ENCODE data around the gene ZNF775. TPM values are rescaled to one million over a fixed set of nuclear protein-coding genes. Genes with fewer than 3 reads are reported as not detected.

The ZNF775 gene
- total and polyA plus RNA-seq, 2 experiments from 2014 or later: 0.75 to 3.9 TPM

DNA sequence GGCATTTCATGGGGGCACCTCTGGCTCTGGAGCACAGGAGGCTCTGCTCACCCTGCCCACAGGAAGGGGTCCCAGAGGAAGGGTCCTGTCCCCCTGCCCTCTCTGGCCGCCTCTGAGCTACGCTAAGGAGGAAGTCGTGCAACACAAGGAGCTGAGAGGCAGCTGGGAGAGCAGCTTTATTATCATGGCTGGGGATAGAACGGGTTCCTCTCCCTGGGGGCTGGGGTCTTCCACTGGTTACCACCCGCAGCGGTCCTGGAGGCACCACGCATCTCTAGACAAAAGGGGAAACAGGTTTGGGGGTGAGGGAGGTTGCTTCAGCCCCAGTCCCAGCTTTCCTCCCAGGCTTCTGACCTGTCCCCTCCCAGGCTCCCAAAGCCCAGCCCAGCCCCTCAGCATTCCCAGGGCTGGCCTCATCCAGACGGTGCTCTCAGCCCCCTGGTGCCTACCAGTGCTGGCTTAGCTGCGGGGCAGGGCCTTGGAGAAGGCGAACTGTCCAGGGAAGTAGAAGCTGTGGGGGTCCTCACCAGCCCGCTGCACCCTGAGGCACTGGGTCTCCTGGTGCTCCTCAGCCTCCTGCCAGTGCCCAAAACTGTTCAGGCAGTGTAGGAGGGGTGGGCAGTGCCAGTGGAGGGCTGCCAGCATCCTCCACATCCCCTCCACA is 40.8 kb upstream of the ZNF775 start:
- H3K27me3 ChIP-seq (replicated peaks; ENCODE audit: insufficient read depth): peaks cover 22% of the 10 kb centered on the region
- H3K36me3 ChIP-seq (ENCODE audit: low read depth): no peaks in the 10 kb centered on the region
- 0 out of 2 replicates have a peak, but pooled peaks cover 4% of the 10 kb centered on the region for H3K4me1 ChIP-seq (ENCODE audit: insufficient read depth)
- 53 to 60% methylated on average over 11 of the region's 11 CpGs for WGBS, 2 experiments (ENCODE audit: low coverage in 1 of 2, low lambda C conversion rate in 2 of 2, missing lambda C conversion rate in 2 of 2)
- no peak overlapping the region for H2AFZ ChIP-seq
- no peaks in the 10 kb centered on the region for H3K9me2 ChIP-seq (ENCODE audit: insufficient read depth)
- H3K9ac ChIP-seq: no peak overlapping the region
- no peak overlapping the region for H3K4me3 ChIP-seq
- no peaks in the 10 kb centered on the region for H3F3A ChIP-seq (ENCODE audit: insufficient read depth)
- TF ChIP-seq EZH2 (IDR thresholded peaks at IDR 0.05; ENCODE audit: insufficient read depth, poor library complexity, severe bottlenecking): no peak
- no peak for TF ChIP-seq EZH2phosphoT487 (IDR thresholded peaks at IDR 0.05; ENCODE audit: insufficient read depth, low read depth)
- in situ Hi-C loops (cut with MboI): no loop called here
- H4K20me1 ChIP-seq (ENCODE audit: insufficient read depth): no peaks in the 10 kb centered on the region
- DNase-seq: no peak
- H3K27ac ChIP-seq: no peak overlapping the region
- no peak overlapping the region for H3K4me2 ChIP-seq (ENCODE audit: unreplicated experiment)
- no peaks in the 10 kb centered on the region for H3K9me3 ChIP-seq (ENCODE audit: low read depth)
- no peaks in the 10 kb centered on the region for H3K79me2 ChIP-seq (ENCODE audit: insufficient read depth)

DNA sequence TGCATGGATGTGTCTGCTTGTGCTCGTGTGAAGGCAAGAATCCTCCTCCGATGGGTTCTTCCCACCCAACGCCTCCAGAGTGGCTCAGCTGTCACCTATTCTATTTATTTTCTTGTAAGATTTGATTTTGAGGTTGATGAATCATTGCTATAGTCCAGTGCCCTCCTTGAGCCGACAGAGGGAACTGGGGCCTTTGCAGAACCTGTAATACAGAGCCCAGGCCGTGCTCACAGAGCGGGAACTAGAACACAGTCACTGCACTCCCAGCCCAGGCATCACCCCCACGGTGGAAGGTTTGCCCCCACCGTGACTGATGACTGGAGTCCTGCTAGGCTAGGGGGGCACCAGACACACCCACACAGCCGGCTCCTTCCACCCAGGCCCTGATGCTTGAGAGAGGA is 39.7 kb upstream of the ZNF775 start:
- in situ Hi-C loops (cut with MboI): no loop called here
- TF ChIP-seq EZH2phosphoT487 (IDR thresholded peaks at IDR 0.05; ENCODE audit: insufficient read depth, low read depth): no peak
- TF ChIP-seq EZH2 (IDR thresholded peaks at IDR 0.05; ENCODE audit: insufficient read depth, poor library complexity, severe bottlenecking): no peak
- Histone ChIP-seq H3K9me3 (ENCODE audit: low read depth) (no peaks in the 10 kb centered on the region), H3K4me1 (ENCODE audit: insufficient read depth) (0 out of 2 replicates have a peak, but pooled peaks cover 4% of the 10 kb centered on the region), H3K27ac (no peak overlapping the region), H3K27me3 (replicated peaks; ENCODE audit: insufficient read depth) (peaks cover 26% of the 10 kb centered on the region), H3F3A (ENCODE audit: insufficient read depth) (no peaks in the 10 kb centered on the region), H3K4me2 (ENCODE audit: unreplicated experiment) (no peak overlapping the region), H4K20me1 (ENCODE audit: insufficient read depth) (no peaks in the 10 kb centered on the region), H3K9me2 (ENCODE audit: insufficient read depth) (no peaks in the 10 kb centered on the region), H3K36me3 (ENCODE audit: low read depth) (no peaks in the 10 kb centered on the region), H3K9ac (no peak overlapping the region), H2AFZ (no peak overlapping the region), H3K4me3 (no peak overlapping the region), H3K79me2 (ENCODE audit: insufficient read depth) (no peaks in the 10 kb centered on the region)
- WGBS, 2 experiments (ENCODE audit: low coverage in 1 of 2, low lambda C conversion rate in 2 of 2, missing lambda C conversion rate in 2 of 2): 74 to 75% methylated on average over 9 of the region's 9 CpGs
- no peak for DNase-seq

DNA sequence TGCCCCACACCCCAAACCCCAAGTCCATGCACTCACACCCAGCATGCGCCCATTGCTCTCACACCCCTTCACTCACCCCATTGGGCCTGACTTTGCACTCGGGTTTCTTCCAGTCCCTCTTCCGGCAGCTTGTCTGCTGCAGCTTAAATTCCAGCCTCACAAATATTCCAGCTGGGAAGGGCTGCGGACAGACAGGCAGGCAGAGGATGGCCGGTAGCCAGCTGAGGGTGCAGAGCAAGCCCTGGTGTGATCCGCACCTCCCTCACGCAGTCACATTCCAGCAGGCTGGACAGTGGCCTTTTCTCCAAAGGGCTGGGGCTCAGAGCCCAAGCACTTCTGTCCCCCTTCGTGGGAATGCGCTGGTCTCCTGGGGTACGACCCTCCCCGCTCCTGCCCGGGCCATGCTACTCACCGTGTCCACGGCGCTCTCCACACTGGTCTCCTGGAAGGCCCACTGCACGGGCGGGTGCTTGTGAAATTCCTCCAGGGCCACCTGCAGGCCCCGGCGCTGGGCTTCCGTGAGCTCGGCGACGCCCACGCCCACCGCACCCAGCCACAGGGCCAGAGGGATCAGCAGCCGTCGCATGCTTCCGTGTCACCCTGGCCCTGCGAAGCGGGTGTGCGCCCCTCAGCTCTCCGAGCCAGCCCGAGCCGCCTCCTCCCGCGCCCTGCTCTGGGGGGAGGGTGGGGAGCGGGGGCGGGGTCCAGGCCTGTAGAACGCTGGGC is 38.9 kb upstream of the ZNF775 start:
- Histone ChIP-seq H3K4me2 (ENCODE audit: unreplicated experiment) (no peak overlapping the region), H3K27ac (no peak overlapping the region), H2AFZ (no peak overlapping the region), H3K27me3 (replicated peaks; ENCODE audit: insufficient read depth) (peaks cover 26% of the 10 kb centered on the region), H4K20me1 (ENCODE audit: insufficient read depth) (no peaks in the 10 kb centered on the region), H3K4me1 (ENCODE audit: insufficient read depth) (0 out of 2 replicates have a peak, but pooled peaks cover 3% of the 10 kb centered on the region), H3K36me3 (ENCODE audit: low read depth) (no peaks in the 10 kb centered on the region), H3K4me3 (no peak overlapping the region), H3K9ac (no peak overlapping the region), H3K9me2 (ENCODE audit: insufficient read depth) (no peaks in the 10 kb centered on the region), H3F3A (ENCODE audit: insufficient read depth) (no peaks in the 10 kb centered on the region), H3K9me3 (ENCODE audit: low read depth) (no peaks in the 10 kb centered on the region), H3K79me2 (ENCODE audit: insufficient read depth) (no peaks in the 10 kb centered on the region)
- TF ChIP-seq EZH2phosphoT487 (IDR thresholded peaks at IDR 0.05; ENCODE audit: insufficient read depth, low read depth): no peak
- TF ChIP-seq EZH2 (IDR thresholded peaks at IDR 0.05; ENCODE audit: insufficient read depth, poor library complexity, severe bottlenecking): no peak
- peak; percentile 25 for DNase-seq
- 16 to 18% methylated on average over 24 to 28 of the region's 39 CpGs for WGBS, 2 experiments (ENCODE audit: low coverage in 1 of 2, low lambda C conversion rate in 2 of 2, missing lambda C conversion rate in 2 of 2)
- in situ Hi-C loops (cut with MboI): no loop called here

DNA sequence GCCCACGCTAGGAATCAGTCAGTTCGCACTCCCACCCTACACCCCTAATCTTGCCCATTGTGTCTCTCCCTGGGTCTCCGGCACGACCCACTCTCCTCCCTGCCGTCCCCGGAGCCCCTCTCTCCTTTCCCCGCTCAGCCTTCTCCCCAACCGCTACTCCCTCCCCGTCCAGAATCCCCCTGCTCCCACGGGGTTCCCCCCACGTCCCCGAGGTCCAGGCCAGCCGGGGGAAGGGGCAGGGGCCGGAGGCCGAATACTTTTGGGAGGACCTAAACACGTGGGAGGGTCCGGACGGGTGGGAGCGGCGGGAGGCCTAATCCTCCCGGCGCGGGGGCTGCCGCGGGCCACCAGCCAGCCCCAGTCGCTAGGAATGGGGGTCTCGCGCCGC is 38.3 kb upstream of the ZNF775 start:
- H3K36me3 ChIP-seq (ENCODE audit: low read depth): no peaks in the 10 kb centered on the region
- in situ Hi-C loops (cut with MboI): no loop called here
- H3K4me2 ChIP-seq (ENCODE audit: unreplicated experiment): no peak overlapping the region
- H3F3A ChIP-seq (ENCODE audit: insufficient read depth): no peaks in the 10 kb centered on the region
- no peak overlapping the region for H3K4me3 ChIP-seq
- H4K20me1 ChIP-seq (ENCODE audit: insufficient read depth): no peaks in the 10 kb centered on the region
- H3K27me3 ChIP-seq (replicated peaks; ENCODE audit: insufficient read depth): peaks cover 26% of the 10 kb centered on the region
- H2AFZ ChIP-seq: no peak overlapping the region
- WGBS, 2 experiments (ENCODE audit: low coverage in 1 of 2, low lambda C conversion rate in 2 of 2, missing lambda C conversion rate in 2 of 2): 2 to 3% methylated on average over 9 to 29 of the region's 29 CpGs
- TF ChIP-seq EZH2 (IDR thresholded peaks at IDR 0.05; ENCODE audit: insufficient read depth, poor library complexity, severe bottlenecking) (no peak), EZH2phosphoT487 (IDR thresholded peaks at IDR 0.05; ENCODE audit: insufficient read depth, low read depth) (no peak)
- no peaks in the 10 kb centered on the region for H3K9me2 ChIP-seq (ENCODE audit: insufficient read depth)
- no peak for DNase-seq
- no peaks in the 10 kb centered on the region for H3K9me3 ChIP-seq (ENCODE audit: low read depth)
- no peak overlapping the region for H3K9ac ChIP-seq
- H3K4me1 ChIP-seq (ENCODE audit: insufficient read depth): no peaks in the 10 kb centered on the region
- no peak overlapping the region for H3K27ac ChIP-seq
- H3K79me2 ChIP-seq (ENCODE audit: insufficient read depth): no peaks in the 10 kb centered on the region
